Spleen (tissue), 7 donors: Measurements from ENCODE around the gene SPC24.

Experiments
- CTCF ChIP-seq, 11 experiments: fragments of 200-600 bp in 7 of 11; fragments of 450-650 bp in 4 of 11; sonication (generic) in 4 of 11; IDR thresholded peaks in 8 of 11; conservative IDR thresholded peaks in 3 of 11; 1 replicate in 7 of 11; 2 replicates in 4 of 11; pipeline versions ENCODE4 v1.4.0 to v1.8.0; 2016 to 2021; ENCODE audit warnings: antibody characterized with exemption in 11 of 11, inconsistent platforms in 4 of 11, mild to moderate bottlenecking in 1 of 11
- POLR2A ChIP-seq, 3 donors: fragments of 450-650 bp; IDR thresholded peaks; one replicate each; pipeline ENCODE4 v1.5.1; 2017; ENCODE audit warnings: antibody characterized with exemption in 3 of 3, mild to moderate bottlenecking in 1 of 3
- POLR2AphosphoS5 ChIP-seq, 3 donors: sonication (generic); formaldehyde crosslinking; IDR thresholded peaks; one replicate each; pipeline ENCODE4 v1.5.1; 2017; ENCODE audit warnings: antibody characterized with exemption in 3 of 3
- donor health status: DM: no; HTN: no; CAD: no; lungs with moderate emphysema.
- donor health status: DM: no; HTN: no; CAD: no.
- donor health status: DM: no; HTN: no; CAD: no.

- TF ChIP-seq CTCF (IDR thresholded peaks at IDR 0.05 in 8 of 11, conservative IDR thresholded peaks at IDR 0.05 in 3 of 11) (no peak), POLR2A (IDR thresholded peaks at IDR 0.05) (no peak), POLR2AphosphoS5 (IDR thresholded peaks at IDR 0.05) (peak in 1 of 3 donors; percentile 64)
These were observed 59.3 kb downstream of the SPC24 start for GRCh38 chr19:11096210-11096841.
